ENCODE measurements around the gene NAALADL2.
"Not testable (repeated sequence)": the region's sequence is repeated elsewhere in the genome, so short reads cannot be mapped to it uniquely, and the experiment has no call there.

NAALADL2 gene

DNA sequence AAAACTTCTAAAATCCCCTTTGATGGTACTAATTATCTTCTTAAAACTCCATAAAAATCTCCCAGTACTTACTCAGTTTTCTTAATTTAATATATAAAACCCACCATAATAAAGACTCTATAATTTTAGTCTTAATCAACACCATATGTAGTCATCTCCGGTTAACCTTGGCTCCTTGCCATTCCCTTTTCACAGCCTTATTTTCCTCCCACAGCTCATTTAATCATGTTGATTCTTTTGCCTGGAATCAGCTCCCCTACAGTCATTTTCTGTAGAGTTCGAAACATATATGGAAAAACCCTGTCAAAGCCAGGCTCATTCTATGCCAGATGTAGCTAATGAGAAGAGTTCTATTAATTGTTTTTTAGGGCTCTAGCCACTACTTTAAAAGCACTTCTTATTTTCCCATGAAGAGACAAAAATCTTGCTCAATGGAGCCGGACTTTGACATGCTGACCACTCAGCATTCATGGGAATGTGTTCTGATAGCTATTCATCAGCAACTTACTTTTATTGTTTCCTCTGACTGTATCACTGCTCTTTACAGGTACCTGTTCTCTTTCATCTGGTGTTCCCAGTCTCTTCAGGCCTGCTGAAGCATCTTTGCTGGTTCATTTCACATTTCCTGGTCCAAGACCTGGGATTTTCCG lies 573.4 kb downstream of the NAALADL2 start:
- Histone ChIP-seq H3K36me3 (ENCODE audit: insufficient read depth, low read length) (no peaks in the 10 kb centered on the region), H3K9ac (ENCODE audit: low read depth, low read length) (no peak overlapping the region), H3K4me1 (ENCODE audit: insufficient read depth, low read length) (no peaks in the 10 kb centered on the region), H3K9me3 (ENCODE audit: control insufficient read depth, insufficient read depth, low read length) (no peaks in the 10 kb centered on the region)

DNA sequence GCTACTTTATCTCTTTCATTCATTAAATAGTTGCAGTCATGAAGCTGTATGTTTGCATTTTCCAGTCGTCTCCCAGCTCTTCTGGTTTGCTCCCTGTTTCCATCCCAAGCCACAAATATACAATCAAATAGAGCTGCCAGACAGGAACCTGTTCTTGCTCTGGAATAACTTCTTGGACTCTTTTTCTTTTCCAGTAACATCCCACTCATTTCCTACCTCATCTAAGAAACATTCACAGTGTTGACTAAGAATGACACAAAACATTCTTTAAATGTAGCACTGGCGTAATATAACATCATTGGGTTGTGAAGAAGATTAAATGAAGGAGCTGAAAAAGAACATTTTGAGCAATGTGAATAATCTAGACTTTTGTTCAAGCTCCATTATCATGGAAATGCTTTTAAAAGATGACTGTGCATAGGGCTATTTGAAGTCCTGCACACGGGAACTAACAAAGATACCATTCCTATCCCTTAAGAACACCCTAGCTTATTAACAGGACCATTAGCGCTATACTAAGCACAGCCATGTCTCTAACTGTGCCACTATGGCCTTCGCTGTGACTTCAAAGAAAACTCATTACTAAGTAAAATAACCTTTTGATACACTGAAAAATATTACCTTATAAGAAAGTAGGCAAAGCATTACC lies 574.0 kb downstream of the NAALADL2 start:
- Histone ChIP-seq H3K4me1 (ENCODE audit: insufficient read depth, low read length) (no peaks in the 10 kb centered on the region), H3K9ac (ENCODE audit: low read depth, low read length) (no peak overlapping the region), H3K9me3 (ENCODE audit: control insufficient read depth, insufficient read depth, low read length) (no peaks in the 10 kb centered on the region), H3K36me3 (ENCODE audit: insufficient read depth, low read length) (no peaks in the 10 kb centered on the region)

DNA sequence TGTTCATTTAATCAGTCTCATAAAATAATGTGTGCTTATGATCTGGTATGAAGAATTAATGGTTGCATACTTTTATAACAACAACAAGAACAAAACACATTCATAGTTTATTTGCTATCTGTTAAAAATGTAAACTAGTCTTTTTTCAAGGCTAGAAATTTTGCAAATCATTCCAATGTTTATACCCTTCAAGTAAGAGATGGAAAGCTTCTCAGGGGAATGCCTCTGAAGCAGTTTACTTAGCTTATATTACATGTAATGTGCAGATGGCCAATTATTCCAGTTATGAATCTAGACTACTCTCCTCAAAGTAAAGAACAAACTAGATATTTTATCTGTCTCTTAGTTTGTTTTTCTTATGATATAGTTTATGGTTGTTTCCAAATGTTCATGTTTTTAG lies 575.4 kb downstream of the NAALADL2 start:
- H3K36me3 ChIP-seq (ENCODE audit: insufficient read depth, low read length) = no peaks in the 10 kb centered on the region
- H3K9me3 ChIP-seq (ENCODE audit: control insufficient read depth, insufficient read depth, low read length) = 0 out of 2 replicates have a peak, but pooled peaks cover 2% of the 10 kb centered on the region
- H3K9ac ChIP-seq (ENCODE audit: low read depth, low read length) = no peak overlapping the region
- no peaks in the 10 kb centered on the region for H3K4me1 ChIP-seq (ENCODE audit: insufficient read depth, low read length)

DNA sequence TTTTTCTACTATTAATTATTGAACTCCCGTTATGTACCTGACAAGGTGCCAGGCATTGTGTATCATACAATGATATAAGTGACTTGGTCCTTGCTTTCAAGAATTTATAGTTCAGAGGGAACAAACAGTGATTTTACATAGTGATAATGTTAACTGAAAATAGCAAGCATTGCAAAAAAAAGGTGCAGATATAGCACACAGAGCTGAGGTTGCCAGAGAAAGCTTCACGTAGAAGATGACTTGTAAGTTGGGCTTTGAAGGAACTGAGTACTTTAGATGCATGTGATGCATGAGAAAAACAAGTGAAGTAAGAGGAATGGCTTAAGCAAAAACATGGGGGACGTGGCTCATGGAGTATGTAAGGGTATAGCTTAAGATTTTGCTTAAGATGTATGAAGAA lies 584.5 kb downstream of the NAALADL2 start:
- Histone ChIP-seq H3K9ac (ENCODE audit: low read depth, low read length) (no peak overlapping the region), H3K36me3 (ENCODE audit: insufficient read depth, low read length) (no peaks in the 10 kb centered on the region), H3K9me3 (ENCODE audit: control insufficient read depth, insufficient read depth, low read length) (0 out of 2 replicates have a peak, but pooled peaks cover under 1% of the 10 kb centered on the region), H3K4me1 (ENCODE audit: insufficient read depth, low read length) (no peaks in the 10 kb centered on the region)

DNA sequence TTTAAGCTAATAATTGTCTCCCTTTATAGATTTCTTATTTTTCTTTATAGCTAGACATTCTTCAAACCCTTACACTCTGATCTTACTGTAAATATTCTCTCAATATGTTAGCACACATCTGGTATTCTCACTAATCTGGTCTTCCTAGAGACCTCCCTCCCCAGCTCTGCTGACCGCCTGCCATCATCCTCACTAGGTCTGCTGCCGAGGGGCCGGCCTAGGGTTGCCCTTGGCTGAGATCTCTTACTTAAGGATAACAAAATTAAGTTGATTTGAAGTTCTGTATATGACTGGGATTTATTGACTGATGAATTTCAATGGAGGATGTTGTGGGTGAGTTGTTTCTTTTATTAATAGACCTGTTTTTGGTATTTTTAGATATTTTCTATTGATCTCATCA lies 586.6 kb downstream of the NAALADL2 start:
- Histone ChIP-seq H3K9ac (ENCODE audit: low read depth, low read length) (no peak overlapping the region), H3K9me3 (ENCODE audit: control insufficient read depth, insufficient read depth, low read length) (no peaks in the 10 kb centered on the region), H3K4me1 (ENCODE audit: insufficient read depth, low read length) (no peaks in the 10 kb centered on the region), H3K36me3 (ENCODE audit: insufficient read depth, low read length) (no peaks in the 10 kb centered on the region)

DNA sequence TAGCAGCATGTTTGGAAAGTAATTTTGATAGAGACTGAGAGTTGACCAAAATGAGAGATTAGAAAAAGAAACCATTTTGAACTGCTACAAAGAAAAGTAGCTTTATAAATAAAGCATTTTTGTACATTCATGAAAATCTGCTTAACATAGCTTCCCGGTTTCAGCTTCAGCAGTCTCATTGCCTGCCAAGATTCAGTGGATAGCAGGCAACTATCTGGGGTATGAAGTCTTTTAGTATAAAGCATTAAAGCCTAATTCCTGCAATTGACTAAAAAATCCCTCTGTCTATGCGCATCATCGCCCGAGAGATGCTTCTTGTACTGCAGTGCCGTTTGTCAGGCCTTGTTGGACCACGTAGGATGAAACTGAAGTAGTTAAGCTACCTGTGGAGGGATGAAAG lies 588.4 kb downstream of the NAALADL2 start:
- no peaks in the 10 kb centered on the region for H3K9me3 ChIP-seq (ENCODE audit: control insufficient read depth, insufficient read depth, low read length)
- no peaks in the 10 kb centered on the region for H3K36me3 ChIP-seq (ENCODE audit: insufficient read depth, low read length)
- no peak overlapping the region for H3K9ac ChIP-seq (ENCODE audit: low read depth, low read length)
- no peaks in the 10 kb centered on the region for H3K4me1 ChIP-seq (ENCODE audit: insufficient read depth, low read length)

DNA sequence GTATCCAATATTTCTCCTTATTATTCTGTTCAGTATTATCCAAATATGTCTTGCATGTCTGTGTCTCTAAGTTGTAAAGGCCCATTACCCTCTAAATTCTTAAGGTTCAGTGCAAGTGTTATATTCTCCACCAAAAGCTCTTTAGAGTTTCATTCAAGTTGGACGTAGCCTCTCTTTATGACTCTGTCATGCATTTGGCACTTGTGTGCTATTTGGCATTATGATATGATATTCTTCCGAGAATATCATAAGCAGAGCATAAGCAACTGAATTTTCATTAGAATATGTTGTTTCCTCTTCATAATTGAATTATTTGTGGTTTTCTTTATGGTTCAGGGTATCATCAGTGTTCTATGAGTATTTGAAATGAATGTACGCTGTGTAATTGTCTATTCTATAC lies 594.2 kb downstream of the NAALADL2 start:
- Histone ChIP-seq H3K9me3 (ENCODE audit: control insufficient read depth, insufficient read depth, low read length) (no peaks in the 10 kb centered on the region), H3K4me1 (ENCODE audit: insufficient read depth, low read length) (no peaks in the 10 kb centered on the region), H3K36me3 (ENCODE audit: insufficient read depth, low read length) (no peaks in the 10 kb centered on the region), H3K9ac (ENCODE audit: low read depth, low read length) (no peak overlapping the region)

DNA sequence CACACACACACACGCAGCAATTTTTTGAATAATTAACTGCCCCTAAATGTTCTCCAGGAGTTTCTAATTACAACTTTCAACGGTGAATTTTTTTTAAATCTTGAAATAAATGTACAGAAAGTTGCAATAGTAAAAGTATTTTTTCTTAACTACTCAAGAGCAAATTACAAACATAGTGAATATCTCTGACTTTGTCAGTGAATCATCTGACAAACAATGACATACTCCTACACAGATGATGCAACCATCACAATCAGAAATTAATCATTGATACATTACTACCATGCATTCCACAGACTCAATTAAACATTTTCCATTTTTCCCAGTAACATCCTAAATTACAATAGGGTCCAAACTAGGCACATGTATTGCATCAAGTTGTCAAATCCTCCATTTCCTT lies 597.3 kb downstream of the NAALADL2 start:
- H3K4me1 ChIP-seq (ENCODE audit: insufficient read depth, low read length) = no peaks in the 10 kb centered on the region
- no peaks in the 10 kb centered on the region for H3K9me3 ChIP-seq (ENCODE audit: control insufficient read depth, insufficient read depth, low read length)
- H3K9ac ChIP-seq (ENCODE audit: low read depth, low read length) = no peak overlapping the region
- H3K36me3 ChIP-seq (ENCODE audit: insufficient read depth, low read length) = no peaks in the 10 kb centered on the region

DNA sequence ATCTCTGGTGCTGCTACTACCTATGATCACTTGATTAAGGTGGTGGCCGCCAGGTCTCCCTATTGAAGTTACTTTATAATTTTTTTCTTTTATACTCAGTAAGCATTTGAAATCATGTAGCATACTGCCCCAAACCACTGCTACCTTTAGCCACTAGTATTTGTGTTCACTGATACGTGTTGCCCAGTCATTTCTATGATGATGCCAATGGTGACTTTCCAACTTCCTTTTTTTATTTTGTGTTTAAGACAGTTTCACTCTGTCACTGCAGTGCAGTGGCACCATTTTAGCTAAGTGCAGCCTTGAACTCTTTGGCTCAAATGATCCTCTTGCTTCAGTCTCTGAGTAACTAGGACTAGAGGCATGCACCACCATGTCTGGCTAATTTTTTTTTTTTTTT lies 598.2 kb downstream of the NAALADL2 start:
- Histone ChIP-seq H3K36me3 (ENCODE audit: insufficient read depth, low read length) (no peaks in the 10 kb centered on the region), H3K9ac (ENCODE audit: low read depth, low read length) (no peak overlapping the region)

DNA sequence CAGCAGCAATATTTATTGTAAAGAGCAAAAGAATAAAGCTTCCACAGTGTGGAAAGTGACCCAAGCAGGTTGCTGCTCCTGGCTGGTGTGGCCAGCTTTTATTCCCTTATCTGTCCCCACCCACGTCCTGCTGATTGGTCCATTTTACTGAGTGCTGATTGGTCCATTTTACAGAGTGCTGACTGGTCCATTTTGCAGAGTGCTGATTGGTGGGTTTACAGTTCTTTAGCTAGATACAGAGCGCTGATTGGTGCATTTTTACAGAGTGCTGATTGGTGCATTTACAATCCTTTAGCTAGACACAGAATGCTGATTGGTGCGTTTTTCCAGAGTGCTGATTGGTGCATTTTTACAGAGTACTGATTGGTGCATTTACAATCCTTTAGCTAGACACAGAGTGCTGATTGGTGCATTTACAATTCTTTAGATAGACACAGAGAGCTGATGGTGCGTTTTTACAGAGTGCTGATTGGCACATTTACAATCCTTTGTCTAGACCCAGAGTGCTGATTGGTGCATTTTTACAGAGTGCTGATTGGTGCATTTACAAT lies 601.8 kb downstream of the NAALADL2 start:
- H3K9me3 ChIP-seq (ENCODE audit: control insufficient read depth, insufficient read depth, low read length); H3K9ac ChIP-seq (ENCODE audit: low read depth, low read length); H3K36me3 ChIP-seq (ENCODE audit: insufficient read depth, low read length); H3K4me1 ChIP-seq (ENCODE audit: insufficient read depth, low read length): not testable (repeated sequence)

More for the DNA sequence above, 598.2 kb downstream of the NAALADL2 start:
- H3K9me3 ChIP-seq (ENCODE audit: control insufficient read depth, insufficient read depth, low read length) = no peaks in the 10 kb centered on the region
- no peaks in the 10 kb centered on the region for H3K4me1 ChIP-seq (ENCODE audit: insufficient read depth, low read length)

DNA sequence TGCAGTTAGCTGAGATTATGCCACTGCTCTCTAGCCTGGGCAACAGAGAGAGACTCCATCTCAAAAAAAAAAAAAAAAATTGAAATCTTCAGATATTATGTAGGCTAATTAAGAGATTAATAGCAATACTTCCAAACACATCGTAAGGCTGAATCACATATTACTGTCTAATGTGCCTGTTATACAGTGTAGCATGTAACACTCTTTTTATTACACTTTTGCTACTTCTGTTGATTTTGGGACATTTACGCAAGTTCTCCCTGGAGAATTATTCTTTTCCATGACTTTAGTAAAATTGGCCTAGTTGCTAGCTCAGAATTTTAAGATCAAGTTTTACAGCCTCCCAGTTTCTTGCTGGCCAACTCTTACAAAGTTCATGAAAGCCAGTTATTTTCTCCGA lies 605.2 kb downstream of the NAALADL2 start:
- H3K9ac ChIP-seq (ENCODE audit: low read depth, low read length) = no peak overlapping the region
- no peaks in the 10 kb centered on the region for H3K9me3 ChIP-seq (ENCODE audit: control insufficient read depth, insufficient read depth, low read length)
- H3K4me1 ChIP-seq (ENCODE audit: insufficient read depth, low read length) = no peaks in the 10 kb centered on the region
- no peaks in the 10 kb centered on the region for H3K36me3 ChIP-seq (ENCODE audit: insufficient read depth, low read length)

DNA sequence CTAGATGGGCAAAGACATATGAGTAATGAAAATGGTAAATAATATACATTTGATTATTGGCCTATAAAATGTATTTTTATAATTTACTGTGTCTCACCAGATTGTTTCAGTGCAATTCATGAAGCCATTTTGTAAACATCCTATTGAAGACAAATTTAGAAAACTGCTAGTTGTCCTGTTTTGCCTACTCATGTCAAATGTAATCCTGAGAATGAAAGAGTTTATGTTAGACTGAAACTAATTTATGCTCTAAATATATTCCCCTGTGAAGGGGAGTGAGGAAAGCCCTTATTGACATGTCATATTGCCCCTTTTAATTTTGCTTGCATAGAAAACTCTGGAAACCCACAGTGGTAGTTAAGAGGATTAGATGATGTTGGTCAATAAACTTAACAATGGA lies 610.0 kb downstream of the NAALADL2 start:
- no peaks in the 10 kb centered on the region for H3K9me3 ChIP-seq (ENCODE audit: control insufficient read depth, insufficient read depth, low read length)
- H3K36me3 ChIP-seq (ENCODE audit: insufficient read depth, low read length) = no peaks in the 10 kb centered on the region
- no peaks in the 10 kb centered on the region for H3K4me1 ChIP-seq (ENCODE audit: insufficient read depth, low read length)
- H3K9ac ChIP-seq (ENCODE audit: low read depth, low read length) = no peak overlapping the region

DNA sequence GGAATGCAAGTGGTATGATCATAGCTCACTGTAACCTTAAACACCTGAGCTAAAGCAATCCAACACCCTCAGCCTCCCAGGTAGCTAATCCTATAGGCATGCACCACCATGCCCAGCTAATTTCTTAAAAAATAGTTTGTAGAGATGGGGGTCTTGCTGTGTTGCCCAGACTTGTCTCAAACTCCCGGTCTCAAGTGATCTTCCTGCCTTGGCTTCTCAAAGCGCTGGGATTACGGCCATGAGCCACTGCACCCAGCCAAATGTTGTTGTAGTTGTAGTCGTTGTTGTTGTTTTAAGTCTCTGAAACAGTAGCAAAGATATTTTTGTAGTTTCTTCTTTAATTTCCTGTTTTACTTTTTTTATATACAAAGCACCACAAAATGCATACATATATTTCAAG lies 616.6 kb downstream of the NAALADL2 start:
- Histone ChIP-seq H3K9ac (ENCODE audit: low read depth, low read length) (no peak overlapping the region), H3K9me3 (ENCODE audit: control insufficient read depth, insufficient read depth, low read length) (no peaks in the 10 kb centered on the region), H3K4me1 (ENCODE audit: insufficient read depth, low read length) (no peaks in the 10 kb centered on the region), H3K36me3 (ENCODE audit: insufficient read depth, low read length) (no peaks in the 10 kb centered on the region)

DNA sequence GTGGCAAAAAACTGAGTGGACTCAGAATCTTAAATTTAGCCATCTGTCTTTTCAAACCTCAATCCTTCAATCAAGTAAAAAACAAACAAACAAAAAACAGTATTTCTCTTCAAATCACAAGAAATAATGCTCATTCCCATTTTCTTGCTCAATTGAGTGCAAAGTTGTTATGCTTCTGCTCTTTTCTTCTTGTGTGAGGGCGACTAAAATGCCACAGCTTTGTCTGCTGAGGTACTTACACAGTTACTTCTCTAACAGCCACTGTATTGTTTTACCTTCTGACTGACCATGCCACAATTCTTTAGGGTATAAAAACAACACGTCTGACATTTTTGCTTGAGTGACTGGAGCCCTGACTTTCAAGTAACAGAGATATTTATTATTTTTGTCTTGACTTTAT lies 617.4 kb downstream of the NAALADL2 start:
- Histone ChIP-seq H3K4me1 (ENCODE audit: insufficient read depth, low read length) (no peaks in the 10 kb centered on the region), H3K36me3 (ENCODE audit: insufficient read depth, low read length) (no peaks in the 10 kb centered on the region), H3K9ac (ENCODE audit: low read depth, low read length) (no peak overlapping the region), H3K9me3 (ENCODE audit: control insufficient read depth, insufficient read depth, low read length) (no peaks in the 10 kb centered on the region)

DNA sequence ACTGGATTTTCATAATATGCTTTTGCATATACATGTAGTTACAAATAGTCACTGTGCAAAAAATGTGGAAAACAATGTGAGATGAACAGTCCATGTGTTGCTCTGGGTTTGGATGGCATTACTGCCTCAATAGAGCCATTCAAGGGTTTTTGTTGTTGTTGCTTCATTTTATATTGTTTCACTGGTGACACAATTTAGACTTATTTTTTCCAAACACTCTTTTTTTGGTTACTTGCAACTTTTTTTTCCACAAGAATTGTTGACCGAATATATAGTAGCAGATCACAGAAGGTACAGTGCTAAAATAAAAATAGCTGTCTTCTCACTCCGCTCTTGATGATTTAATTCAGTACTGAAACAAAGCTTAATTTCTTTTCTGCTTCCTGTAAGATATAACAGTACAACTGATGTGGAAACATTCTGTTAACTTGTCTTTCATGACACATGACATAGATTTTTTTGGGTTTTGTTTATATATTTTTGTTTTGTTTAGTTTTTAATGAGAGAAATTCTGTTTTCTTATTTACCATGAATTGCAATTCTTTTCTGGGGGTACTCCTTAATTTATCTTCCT lies 618.6 kb downstream of the NAALADL2 start:
- Histone ChIP-seq H3K9me3 (ENCODE audit: control insufficient read depth, insufficient read depth, low read length) (no peaks in the 10 kb centered on the region), H3K9ac (ENCODE audit: low read depth, low read length) (no peak overlapping the region), H3K4me1 (ENCODE audit: insufficient read depth, low read length) (no peaks in the 10 kb centered on the region), H3K36me3 (ENCODE audit: insufficient read depth, low read length) (no peaks in the 10 kb centered on the region)
